ENCODE results near the gene HELT.
"Not testable (repeated sequence)": the region's sequence is repeated elsewhere in the genome, so short reads cannot be mapped to it uniquely, and the experiment has no call there.

Gene HELT

DNA sequence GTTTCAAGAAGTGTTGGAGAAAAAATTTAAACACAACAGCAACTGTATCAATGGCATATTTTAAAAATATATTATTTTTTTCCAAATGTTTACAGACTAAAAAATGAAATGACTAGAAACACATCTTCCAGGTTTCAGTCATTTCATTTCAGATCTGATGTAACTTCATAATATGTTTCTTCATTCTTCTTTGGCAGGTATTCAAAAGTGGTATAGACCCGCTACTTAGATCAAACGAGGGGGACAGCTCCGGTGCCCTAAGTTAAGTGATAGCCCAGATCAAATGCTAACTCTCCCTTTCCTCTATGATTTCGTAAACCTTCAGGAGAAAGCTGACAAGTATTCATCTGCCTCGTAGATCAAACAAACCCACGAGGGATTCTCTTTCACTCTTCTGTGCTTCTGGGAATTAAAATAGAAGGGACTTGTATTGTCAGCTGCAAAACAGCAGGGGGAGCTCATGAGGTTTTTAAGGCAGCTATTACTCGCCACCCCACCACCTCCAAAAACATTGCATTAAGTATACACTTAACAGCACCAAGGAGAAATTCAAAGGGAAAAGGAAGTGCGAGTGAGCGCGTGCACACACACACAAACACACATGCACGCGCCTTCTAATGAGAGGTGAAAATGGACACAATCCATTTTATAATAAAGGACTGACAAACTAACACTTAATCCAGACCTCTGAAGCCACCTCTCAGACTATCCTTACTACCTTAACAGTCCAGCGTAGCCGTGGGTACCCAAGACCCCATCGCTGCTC is 21.4 kb downstream of the HELT start:
- DNase-seq (ENCODE audit: low read depth): peak; percentile 56
- TF ChIP-seq CTCF (IDR thresholded peaks at IDR 0.05; ENCODE audit: control insufficient read depth, extremely low read depth, insufficient read depth): peak; percentile 66
- peak overlapping the region; percentile 25; the same call in 1 of the 2 replicates for H3K4me3 ChIP-seq (ENCODE audit: low read depth, low read length)

DNA sequence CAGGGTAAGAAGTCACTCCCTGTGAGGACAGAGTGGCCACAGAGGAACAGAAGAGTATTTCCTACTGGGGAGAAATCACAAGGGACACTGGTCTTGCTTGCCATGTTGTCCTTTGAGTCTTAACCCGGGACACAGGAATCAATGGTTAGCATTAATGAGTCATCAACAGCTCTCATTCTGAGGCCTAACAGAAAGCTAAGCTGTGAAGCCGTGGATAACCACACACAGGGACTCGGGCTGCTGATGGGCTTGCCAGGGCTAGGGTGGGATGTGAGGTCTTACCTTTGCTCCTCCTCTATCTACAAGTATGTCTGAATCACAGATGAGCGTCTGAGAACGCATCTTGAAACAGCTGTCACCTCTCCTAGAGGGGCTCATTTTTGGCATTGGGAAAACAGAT is 22.2 kb downstream of the HELT start:
- no peak overlapping the region for H3K4me3 ChIP-seq (ENCODE audit: low read depth, low read length)
- DNase-seq (ENCODE audit: low read depth): no peak
- TF ChIP-seq CTCF (IDR thresholded peaks at IDR 0.05; ENCODE audit: control insufficient read depth, extremely low read depth, insufficient read depth): no peak

DNA sequence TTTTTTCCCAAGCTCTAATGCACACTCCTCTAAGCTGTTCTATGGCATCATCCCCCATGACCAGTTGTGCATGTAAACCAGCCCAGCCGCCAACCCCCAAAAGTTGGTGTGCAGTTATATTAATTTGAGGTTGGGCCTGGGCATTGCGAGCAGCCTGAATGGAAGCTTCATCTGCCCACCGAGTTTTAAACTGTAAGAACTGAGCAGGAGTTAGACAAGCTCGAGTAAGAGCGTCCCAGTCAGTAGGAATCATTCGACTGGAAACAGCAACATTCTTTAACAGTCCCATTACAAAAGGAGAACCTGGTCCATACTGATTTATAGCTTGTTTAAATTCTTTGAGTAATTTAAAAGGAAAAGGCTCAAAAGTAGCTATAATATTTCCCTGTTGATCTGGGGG is 32.0 kb downstream of the HELT start:
- H3K4me3 ChIP-seq (ENCODE audit: low read depth, low read length); DNase-seq (ENCODE audit: low read depth): not testable (repeated sequence)

- H3K4me3 ChIP-seq (ENCODE audit: low read depth, low read length); DNase-seq (ENCODE audit: low read depth): not testable (repeated sequence)
Measured at GRCh38 chr4:185051283-185051682, 33.0 kb downstream of the HELT start.

DNA sequence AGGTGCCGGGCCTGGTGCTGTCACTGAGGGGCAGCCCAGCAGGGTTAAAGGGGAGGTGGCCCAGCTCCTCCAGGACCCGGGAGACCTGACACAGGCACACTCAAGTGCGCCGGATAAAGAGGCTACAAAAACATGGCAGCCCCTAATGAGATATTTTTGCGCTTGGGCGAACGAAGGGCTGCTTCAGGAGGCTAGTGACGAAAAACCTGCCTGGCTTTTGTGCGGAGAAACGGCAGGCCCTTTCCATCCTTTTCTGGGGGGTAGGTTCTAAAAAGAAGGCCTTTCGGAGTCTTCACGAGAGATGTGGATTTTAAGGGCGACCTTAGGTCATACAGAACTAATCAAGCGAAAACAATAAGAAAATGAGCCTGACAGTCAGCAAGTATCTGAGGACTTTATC is 35.5 kb downstream of the HELT start:
- DNase-seq (ENCODE audit: low read depth): no peak
- TF ChIP-seq CTCF (IDR thresholded peaks at IDR 0.05; ENCODE audit: control insufficient read depth, extremely low read depth, insufficient read depth): no peak
- H3K4me3 ChIP-seq (ENCODE audit: low read depth, low read length): no peak overlapping the region

DNA sequence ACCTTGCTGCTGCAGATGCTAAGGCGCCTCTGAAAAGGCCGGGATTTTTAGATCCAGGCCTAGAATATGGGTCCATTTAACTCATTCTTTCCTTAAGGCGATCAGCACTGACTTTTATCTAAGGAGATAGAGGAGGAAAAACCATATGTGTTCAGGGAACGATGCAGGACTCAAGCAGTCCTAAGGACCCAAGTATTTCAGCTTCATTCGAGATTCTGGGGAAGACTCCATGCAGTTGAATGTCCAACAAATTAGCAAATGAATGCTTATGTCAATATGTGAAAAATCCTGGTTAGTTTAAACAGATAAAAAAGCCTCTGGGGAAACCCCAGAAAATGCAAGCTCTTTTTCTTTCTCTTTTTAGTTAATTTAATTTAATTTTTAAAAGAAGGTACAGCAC is 36.0 kb downstream of the HELT start:
- H3K4me3 ChIP-seq (ENCODE audit: low read depth, low read length): no peak overlapping the region
- DNase-seq (ENCODE audit: low read depth): no peak
- TF ChIP-seq CTCF (IDR thresholded peaks at IDR 0.05; ENCODE audit: control insufficient read depth, extremely low read depth, insufficient read depth): no peak

GRCh38 chr4:185054886-185055285 is 36.6 kb downstream of the HELT start:
- DNase-seq (ENCODE audit: low read depth): no peak
- H3K4me3 ChIP-seq (ENCODE audit: low read depth, low read length): no peak overlapping the region
- no peak for TF ChIP-seq CTCF (IDR thresholded peaks at IDR 0.05; ENCODE audit: control insufficient read depth, extremely low read depth, insufficient read depth)

DNA sequence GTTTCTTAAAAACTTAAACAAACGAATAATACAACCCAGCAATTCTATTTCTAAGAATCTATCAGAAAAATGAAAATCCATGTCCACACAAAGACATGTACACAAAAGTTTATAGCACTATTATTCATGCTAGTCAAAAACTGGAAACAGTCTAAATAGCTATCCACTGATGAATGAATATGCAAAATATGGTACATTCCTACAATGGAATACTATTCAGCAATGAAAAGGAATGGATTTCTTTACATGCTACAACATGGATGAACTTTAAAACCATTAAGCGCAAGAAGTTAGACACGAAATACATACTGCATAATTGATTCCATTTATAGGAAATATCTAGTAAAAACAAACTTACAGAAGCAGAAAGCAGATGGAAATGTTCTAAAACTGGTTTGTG is 43.3 kb downstream of the HELT start:
- no peak for TF ChIP-seq CTCF (IDR thresholded peaks at IDR 0.05; ENCODE audit: control insufficient read depth, extremely low read depth, insufficient read depth)
- H3K4me3 ChIP-seq (ENCODE audit: low read depth, low read length): no peak overlapping the region
- no peak for DNase-seq (ENCODE audit: low read depth)
